GM12878 (cell line): ENCODE data around the gene RNF13.

Source experiments
- BCL11A ChIP-seq: IDR thresholded peaks from 2 replicates; pipeline ENCODE4 v1.6.1; 2011; ENCODE audit warnings: low read depth, low read length
- BRCA1 ChIP-seq: IDR thresholded peaks from 2 replicates; pipeline ENCODE4 v1.6.1; 2011; ENCODE audit warnings: low read depth, low read length, improper control_type of control experiment
- KDM1A ChIP-seq: fragments of 200-600 bp; sonication (generic); IDR thresholded peaks from 2 replicates; pipeline ENCODE4 v1.6.1; 2016; ENCODE audit warnings: borderline replicate concordance
- NRF1 ChIP-seq: conservative IDR thresholded peaks from 2 replicates; pipeline ENCODE4 v1.6.1; 2011; ENCODE audit warnings: mild to moderate bottlenecking, low read depth, low read length, improper control_type of control experiment
- POLR2AphosphoS5 ChIP-seq: IDR thresholded peaks from 2 replicates; pipeline ENCODE4 v1.6.1; 2011; ENCODE audit warnings: mild to moderate bottlenecking, low read length, inconsistent platforms
- RCOR1 ChIP-seq: conservative IDR thresholded peaks from 2 replicates; pipeline ENCODE4 v1.6.1; 2012; ENCODE audit warnings: low read depth, low read length, improper control_type of control experiment
- REST ChIP-seq: IDR thresholded peaks from 2 replicates; pipeline ENCODE4 v1.6.1; 2012; ENCODE audit warnings: mild to moderate bottlenecking, low read depth, low read length
- TARDBP ChIP-seq: IDR thresholded peaks from 2 replicates; pipeline ENCODE4 v1.6.1; 2016; ENCODE audit warnings: borderline replicate concordance
- ZZZ3 ChIP-seq: IDR thresholded peaks from 2 replicates; pipeline ENCODE4 v1.6.1; 2011; ENCODE audit warnings: low read depth; ENCODE audit not compliant: control insufficient read depth, insufficient read length
- TF ChIP-seq, protein P1 (sequence below), 3 experiments: IDR thresholded peaks in 2 of 3; conservative IDR thresholded peaks in 1 of 3; 2 replicates each; pipeline ENCODE4 v1.5.1; 2011; ENCODE audit warnings: low read depth in 3 of 3, low read length in 3 of 3, mild to moderate bottlenecking in 3 of 3, control low read depth in 2 of 3, moderate library complexity in 2 of 3, inconsistent platforms in 1 of 3, mixed read lengths in 1 of 3; ENCODE audit not compliant: control insufficient read depth in 2 of 3, insufficient read depth in 1 of 3; ENCODE audit errors: extremely low read depth in 1 of 3
- TF ChIP-seq, protein P2 (sequence below): fragments of 450-650 bp; IDR thresholded peaks from 2 replicates; pipeline ENCODE4 v1.6.1; 2016; ENCODE audit warnings: mild to moderate bottlenecking, moderate library complexity, borderline replicate concordance

DNA sequence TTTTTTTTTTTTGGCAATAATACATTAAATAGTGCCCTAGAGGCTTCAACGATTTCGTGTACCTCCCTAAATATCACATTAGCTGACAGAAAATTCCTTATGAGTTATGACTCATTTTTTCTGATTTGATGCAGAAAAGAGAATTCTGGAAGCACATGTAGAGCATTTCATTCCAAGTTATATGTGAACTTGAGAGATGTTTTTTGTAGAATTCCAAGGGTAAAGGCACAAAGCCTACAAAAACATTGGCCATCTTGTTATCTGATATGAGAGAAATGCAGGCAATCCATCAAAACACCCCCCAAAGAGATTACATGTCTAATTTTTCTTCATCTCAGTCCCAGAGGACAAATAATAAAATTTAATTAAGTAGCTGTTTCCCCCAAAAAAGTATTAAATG is 164.4 kb downstream of the RNF13 start:
- TF ChIP-seq, protein P1, sequence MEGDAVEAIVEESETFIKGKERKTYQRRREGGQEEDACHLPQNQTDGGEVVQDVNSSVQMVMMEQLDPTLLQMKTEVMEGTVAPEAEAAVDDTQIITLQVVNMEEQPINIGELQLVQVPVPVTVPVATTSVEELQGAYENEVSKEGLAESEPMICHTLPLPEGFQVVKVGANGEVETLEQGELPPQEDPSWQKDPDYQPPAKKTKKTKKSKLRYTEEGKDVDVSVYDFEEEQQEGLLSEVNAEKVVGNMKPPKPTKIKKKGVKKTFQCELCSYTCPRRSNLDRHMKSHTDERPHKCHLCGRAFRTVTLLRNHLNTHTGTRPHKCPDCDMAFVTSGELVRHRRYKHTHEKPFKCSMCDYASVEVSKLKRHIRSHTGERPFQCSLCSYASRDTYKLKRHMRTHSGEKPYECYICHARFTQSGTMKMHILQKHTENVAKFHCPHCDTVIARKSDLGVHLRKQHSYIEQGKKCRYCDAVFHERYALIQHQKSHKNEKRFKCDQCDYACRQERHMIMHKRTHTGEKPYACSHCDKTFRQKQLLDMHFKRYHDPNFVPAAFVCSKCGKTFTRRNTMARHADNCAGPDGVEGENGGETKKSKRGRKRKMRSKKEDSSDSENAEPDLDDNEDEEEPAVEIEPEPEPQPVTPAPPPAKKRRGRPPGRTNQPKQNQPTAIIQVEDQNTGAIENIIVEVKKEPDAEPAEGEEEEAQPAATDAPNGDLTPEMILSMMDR (IDR thresholded peaks at IDR 0.05 in 2 of 3, conservative IDR thresholded peaks at IDR 0.05 in 1 of 3; ENCODE audit: control insufficient read depth in 2 of 3, extremely low read depth in 1 of 3, insufficient read depth in 1 of 3, low read depth in 3 of 3, low read length in 3 of 3) = no peak
- no peak for TF ChIP-seq KDM1A
- no peak for TF ChIP-seq BCL11A
- no peak for TF ChIP-seq TARDBP
- no peak for TF ChIP-seq ZZZ3
- TF ChIP-seq, protein P2, sequence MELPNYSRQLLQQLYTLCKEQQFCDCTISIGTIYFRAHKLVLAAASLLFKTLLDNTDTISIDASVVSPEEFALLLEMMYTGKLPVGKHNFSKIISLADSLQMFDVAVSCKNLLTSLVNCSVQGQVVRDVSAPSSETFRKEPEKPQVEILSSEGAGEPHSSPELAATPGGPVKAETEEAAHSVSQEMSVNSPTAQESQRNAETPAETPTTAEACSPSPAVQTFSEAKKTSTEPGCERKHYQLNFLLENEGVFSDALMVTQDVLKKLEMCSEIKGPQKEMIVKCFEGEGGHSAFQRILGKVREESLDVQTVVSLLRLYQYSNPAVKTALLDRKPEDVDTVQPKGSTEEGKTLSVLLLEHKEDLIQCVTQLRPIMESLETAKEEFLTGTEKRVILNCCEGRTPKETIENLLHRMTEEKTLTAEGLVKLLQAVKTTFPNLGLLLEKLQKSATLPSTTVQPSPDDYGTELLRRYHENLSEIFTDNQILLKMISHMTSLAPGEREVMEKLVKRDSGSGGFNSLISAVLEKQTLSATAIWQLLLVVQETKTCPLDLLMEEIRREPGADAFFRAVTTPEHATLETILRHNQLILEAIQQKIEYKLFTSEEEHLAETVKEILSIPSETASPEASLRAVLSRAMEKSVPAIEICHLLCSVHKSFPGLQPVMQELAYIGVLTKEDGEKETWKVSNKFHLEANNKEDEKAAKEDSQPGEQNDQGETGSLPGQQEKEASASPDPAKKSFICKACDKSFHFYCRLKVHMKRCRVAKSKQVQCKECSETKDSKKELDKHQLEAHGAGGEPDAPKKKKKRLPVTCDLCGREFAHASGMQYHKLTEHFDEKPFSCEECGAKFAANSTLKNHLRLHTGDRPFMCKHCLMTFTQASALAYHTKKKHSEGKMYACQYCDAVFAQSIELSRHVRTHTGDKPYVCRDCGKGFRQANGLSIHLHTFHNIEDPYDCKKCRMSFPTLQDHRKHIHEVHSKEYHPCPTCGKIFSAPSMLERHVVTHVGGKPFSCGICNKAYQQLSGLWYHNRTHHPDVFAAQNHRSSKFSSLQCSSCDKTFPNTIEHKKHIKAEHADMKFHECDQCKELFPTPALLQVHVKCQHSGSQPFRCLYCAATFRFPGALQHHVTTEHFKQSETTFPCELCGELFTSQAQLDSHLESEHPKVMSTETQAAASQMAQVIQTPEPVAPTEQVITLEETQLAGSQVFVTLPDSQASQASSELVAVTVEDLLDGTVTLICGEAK = no peak
- no peak for TF ChIP-seq RCOR1
- no peak for TF ChIP-seq REST
- no peak for TF ChIP-seq NRF1
- no peak for TF ChIP-seq POLR2AphosphoS5
- TF ChIP-seq BRCA1 = no peak
